ENCODE results near the gene SPANXN2.
A peak's percentile ranks its signal among the peaks of the same experiment; 100 is the strongest.
"Not testable (repeated sequence)": the region's sequence is repeated elsewhere in the genome, so short reads cannot be mapped to it uniquely, and the experiment has no call there.

Gene SPANXN2

GRCh38 chrX:143720652-143721051 lies at the start of gene SPANXN2:
Gene SPANXN2, minus strand, starts transcription at chrX:143720752. Its CDS starts 84 bp downstream, at chrX:143720668.
- not testable (repeated sequence) for DNase-seq (ENCODE audit: low spot score)

- DNase-seq (ENCODE audit: low spot score) = peak; percentile 32
These were observed 48.4 kb upstream of the SPANXN2 start for GRCh38 chrX:143768976-143769375.

- DNase-seq (ENCODE audit: low spot score) = not testable (repeated sequence)
These were observed 47.2 kb upstream of the SPANXN2 start for GRCh38 chrX:143767789-143768188.

GRCh38 chrX:143757887-143758286 lies 37.3 kb upstream of the SPANXN2 start:
- DNase-seq (ENCODE audit: low spot score) = no peak

- DNase-seq (ENCODE audit: low spot score) = no peak
These were observed 36.8 kb upstream of the SPANXN2 start for GRCh38 chrX:143757375-143757774.

GRCh38 chrX:143754183-143754582 lies 33.6 kb upstream of the SPANXN2 start:
- DNase-seq (ENCODE audit: low spot score) = no peak

GRCh38 chrX:143733866-143734265 lies 13.3 kb upstream of the SPANXN2 start:
- no peak for DNase-seq (ENCODE audit: low spot score)

- no peak for DNase-seq (ENCODE audit: low spot score)
These were observed 5.7 kb upstream of the SPANXN2 start for GRCh38 chrX:143726296-143726695.

- DNase-seq (ENCODE audit: low spot score) = no peak
These were observed 19.1 kb downstream of the SPANXN2 start for GRCh38 chrX:143701460-143701859.

- DNase-seq (ENCODE audit: low spot score) = no peak
These were observed 25.7 kb downstream of the SPANXN2 start for GRCh38 chrX:143694885-143695284.

GRCh38 chrX:143683486-143683885 lies 37.1 kb downstream of the SPANXN2 start:
- no peak for DNase-seq (ENCODE audit: low spot score)

- DNase-seq (ENCODE audit: low spot score) = no peak
These were observed 45.6 kb downstream of the SPANXN2 start for GRCh38 chrX:143674926-143675325.

GRCh38 chrX:143669395-143669794 lies 51.2 kb downstream of the SPANXN2 start:
- DNase-seq (ENCODE audit: low spot score) = peak; percentile 18

GRCh38 chrX:143664302-143664701 lies 56.2 kb downstream of the SPANXN2 start:
- DNase-seq (ENCODE audit: low spot score) = no peak

GRCh38 chrX:143663755-143664154 lies 56.8 kb downstream of the SPANXN2 start:
- no peak for DNase-seq (ENCODE audit: low spot score)
